HCEC 1CT (cell line): ENCODE data around the gene SFXN5.
A peak's percentile ranks its signal among the peaks of the same experiment; 100 is the strongest.

Source experiments
- DNase-seq: peaks from one replicate; pipeline ENCODE4 v3.0.0-alpha.2; 2017

The SFXN5 gene

DNA sequence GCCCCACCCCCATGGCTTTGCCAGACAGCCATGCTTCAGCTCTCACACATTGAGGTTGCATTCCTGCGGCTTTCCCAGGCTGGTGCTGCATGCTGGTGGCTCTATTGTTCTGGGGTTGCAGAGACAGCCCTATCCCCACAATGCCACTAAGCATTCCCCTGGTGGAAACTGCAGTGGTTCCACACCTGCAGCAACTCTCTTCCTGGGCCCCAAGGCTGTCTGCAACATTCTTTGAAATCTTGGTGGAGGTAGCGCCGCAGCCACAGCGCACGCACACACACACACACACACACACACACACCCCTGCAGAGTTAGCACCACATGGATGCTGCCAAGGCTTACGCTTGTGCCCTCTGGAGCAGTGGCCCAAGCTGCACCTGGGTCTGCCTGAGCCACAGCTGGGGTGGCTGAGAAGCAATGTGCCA lies 21.4 kb downstream of the SFXN5 start:
- no peak for DNase-seq

DNA sequence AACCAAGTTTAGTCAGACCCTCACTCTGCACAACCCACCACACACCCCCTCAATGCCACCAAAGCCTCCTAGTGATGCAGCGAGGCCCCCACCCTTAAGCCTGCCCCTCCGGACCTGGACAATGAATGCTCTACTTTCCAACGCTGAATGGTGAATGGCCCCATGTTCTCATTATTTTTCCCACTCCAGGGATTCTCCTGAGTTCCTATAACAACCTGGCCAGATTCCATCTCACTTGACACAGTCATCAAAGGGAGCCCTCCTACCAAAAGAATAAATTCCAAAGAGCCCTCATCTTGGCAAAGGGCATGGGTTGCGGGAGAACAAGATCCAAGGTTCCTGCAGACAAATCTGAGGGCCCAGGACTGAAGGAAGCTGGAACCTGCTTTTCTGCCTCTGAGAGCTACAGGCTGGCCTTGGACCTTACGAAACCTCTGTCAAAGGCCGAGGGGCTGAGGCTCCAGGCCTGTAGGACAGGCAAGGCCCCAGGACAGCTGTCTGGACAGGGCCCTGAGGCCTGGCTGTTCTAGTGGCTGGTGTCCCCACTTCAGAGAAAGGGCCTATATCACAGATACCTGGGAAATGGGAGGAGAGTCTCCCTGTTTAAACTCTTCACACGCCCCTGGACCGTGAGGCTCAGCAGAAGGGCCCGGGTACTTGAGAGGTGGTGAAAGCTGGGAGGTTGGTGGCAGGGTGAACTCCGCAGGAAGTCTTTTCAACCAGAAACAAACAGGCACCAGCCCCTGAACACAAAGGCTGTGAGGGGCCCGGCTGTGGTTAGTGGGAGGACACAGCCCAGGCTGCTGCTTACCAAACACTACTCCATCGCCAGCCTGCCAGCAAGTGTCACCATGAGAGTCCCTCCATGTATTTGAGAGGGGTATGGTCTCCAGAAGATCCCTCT lies 27.3 kb downstream of the SFXN5 start:
- DNase-seq: no peak

DNA sequence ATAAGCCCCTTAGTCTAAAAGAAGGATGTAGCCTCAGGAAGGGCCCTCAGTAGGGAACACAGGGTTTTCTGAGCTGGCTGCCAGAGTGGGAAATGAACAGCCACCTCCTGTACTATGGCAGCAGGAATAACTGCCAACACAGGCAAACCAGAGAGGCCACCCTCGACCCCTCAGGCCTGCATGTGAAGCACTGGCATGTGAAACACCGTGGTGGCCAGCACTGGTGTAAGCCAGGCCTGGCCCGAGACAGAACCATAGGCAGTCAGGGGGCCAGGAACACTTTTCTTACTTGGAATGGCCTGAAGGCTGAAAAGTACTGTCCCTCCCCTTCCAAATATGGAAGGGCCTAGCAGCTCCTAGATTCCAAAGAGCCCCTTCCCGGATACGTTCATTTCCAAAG lies 28.2 kb downstream of the SFXN5 start:
- no peak for DNase-seq

GRCh38 chr2:73037947-73038585 lies 33.4 kb downstream of the SFXN5 start:
- no peak for DNase-seq

DNA sequence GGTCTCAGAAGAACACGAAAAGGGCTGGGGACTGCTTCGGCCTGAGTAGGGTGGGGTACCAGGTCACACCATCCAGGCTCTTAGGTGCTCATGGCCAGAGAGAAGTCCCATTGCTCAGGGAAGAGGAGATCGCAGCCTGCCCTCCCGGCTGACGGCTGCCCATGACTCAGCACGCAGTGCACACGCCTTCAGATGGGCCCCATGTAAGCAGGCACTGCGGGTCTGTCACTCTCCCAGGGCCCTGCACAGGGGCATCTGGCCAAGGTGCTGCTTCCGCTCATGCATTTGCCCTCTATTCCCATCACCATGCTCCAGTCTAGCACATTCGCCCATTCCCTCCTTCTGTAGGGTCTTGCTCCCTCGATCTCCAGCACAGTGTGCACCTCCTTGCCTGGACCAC lies 34.7 kb downstream of the SFXN5 start:
- no peak for DNase-seq

- no peak for DNase-seq
These were observed 35.4 kb downstream of the SFXN5 start for GRCh38 chr2:73035899-73036711.

DNA sequence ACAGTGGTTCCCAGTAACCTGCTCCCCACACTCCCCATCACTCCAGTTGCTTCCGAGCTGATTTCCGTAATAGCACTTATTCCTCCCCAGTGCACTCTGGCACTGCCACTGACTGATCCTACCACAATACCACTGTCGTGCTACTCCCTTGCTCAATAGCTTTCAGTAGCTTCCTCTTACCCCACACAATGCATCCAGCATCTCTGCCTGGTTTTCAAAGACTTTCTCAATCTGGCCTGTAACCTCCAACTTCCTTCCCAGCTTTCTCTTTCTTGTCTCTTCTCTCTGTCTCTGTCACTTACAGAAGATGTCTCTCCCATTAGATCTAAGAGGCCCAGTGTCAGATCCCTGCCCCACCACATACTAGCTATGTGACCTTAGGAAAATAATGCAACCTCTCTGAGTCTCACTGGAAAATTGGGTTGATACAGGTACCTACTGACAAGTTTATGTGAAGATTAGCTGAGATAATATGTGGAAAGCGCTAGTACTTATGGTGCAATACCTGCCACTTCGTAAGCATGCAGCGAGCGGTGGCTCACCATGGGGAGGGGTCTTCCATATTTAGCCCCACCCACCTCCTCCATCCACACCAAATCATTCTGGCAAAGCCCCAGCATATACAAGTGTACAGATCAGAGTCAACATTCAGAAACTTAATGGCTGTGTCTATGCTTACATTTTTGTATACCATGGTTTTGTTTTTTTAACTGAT lies 36.7 kb downstream of the SFXN5 start:
- no peak for DNase-seq

GRCh38 chr2:73033766-73034381 lies 37.6 kb downstream of the SFXN5 start:
- DNase-seq: no peak

GRCh38 chr2:73033142-73033765 lies 38.3 kb downstream of the SFXN5 start:
- no peak for DNase-seq

- no peak for DNase-seq
These were observed 38.8 kb downstream of the SFXN5 start for GRCh38 chr2:73032702-73033097.

GRCh38 chr2:73031725-73032701 lies 39.5 kb downstream of the SFXN5 start:
- DNase-seq: no peak

DNA sequence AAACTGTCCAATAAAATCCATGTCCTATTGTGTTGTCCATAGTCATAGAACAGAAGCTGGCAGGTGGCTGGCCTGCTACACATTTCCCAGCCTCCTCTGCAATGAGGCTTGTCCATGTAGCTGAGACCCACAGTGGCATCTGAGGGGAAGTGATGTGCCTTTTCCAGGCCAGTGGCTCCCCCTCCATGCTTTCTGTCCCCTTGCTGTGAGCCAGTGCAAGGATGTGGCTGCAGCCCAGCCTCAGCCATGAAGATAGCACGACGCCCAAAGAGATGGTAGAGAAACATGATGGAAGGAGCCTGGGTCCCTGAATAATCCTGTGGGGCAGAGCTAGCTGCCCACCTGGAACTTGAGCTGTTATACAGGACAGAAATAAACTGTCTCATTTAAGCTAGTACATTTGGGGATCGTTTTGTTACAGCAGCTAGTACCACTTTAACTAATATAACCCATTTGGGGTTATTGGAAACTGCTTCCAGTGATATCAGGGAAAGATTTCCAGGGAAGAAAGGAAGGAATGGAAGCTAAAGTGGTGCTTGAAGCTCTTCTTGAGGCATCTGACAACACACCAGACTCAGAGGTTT lies 40.3 kb downstream of the SFXN5 start:
- DNase-seq: no peak

GRCh38 chr2:73028841-73029240 lies 42.7 kb downstream of the SFXN5 start:
- DNase-seq: no peak

GRCh38 chr2:73027340-73027739 lies 44.2 kb downstream of the SFXN5 start:
- DNase-seq: no peak

DNA sequence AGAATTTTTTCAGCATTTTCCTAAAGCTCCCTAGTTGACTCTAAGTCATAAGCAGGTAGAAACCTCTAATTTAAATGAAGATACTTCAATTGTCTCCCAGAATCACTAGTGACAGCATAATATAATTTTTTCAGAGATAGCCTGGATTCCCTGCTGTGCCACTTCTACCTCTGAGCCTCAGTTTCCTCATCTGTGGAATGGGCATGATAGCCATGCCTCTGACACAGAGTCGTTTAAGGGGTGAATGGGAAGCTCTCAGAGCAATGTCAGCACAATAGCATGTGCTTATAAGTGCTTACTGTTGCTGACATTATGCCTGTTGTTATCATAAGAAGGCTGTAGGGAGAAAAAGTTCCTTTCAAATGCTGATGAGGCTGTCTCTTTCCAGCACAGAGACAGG lies 48.0 kb downstream of the SFXN5 start:
- DNase-seq: no peak

- no peak for DNase-seq
These were observed 49.4 kb downstream of the SFXN5 start for GRCh38 chr2:73022024-73022568.

- no peak for DNase-seq
These were observed 50.0 kb downstream of the SFXN5 start for GRCh38 chr2:73021371-73022010.

GRCh38 chr2:73020657-73021370 lies 50.7 kb downstream of the SFXN5 start:
- DNase-seq: peak; percentile 89

- no peak for DNase-seq
These were observed 51.2 kb downstream of the SFXN5 start for GRCh38 chr2:73020306-73020656.
